K562 (cell line): ENCODE results near the gene GGT6.

Source experiments
- ARNT ChIP-seq, 2 experiments: fragments of 450-650 bp; IDR thresholded peaks; 2 replicates each; pipeline ENCODE4 v1.6.1; 2016; ENCODE audit warnings: mild to moderate bottlenecking in 1 of 2
- CBX5 ChIP-seq: IDR thresholded peaks from 2 replicates; pipeline ENCODE4 v1.6.1; 2014; ENCODE audit warnings: low read depth, borderline replicate concordance
- GABPB1 ChIP-seq: sonication (generic); formaldehyde crosslinking; IDR thresholded peaks from 2 replicates; pipeline ENCODE4 v1.8.0; 2022; ENCODE audit warnings: mild to moderate bottlenecking, missing genetic modification reagents
- MLLT1 ChIP-seq, 2 experiments: fragments of 450-650 bp; IDR thresholded peaks; 2 replicates each; pipeline ENCODE4 v1.6.1; 2016
- POLR2A ChIP-seq: fragments of 450-650 bp; conservative IDR thresholded peaks from 2 replicates; pipeline ENCODE4 v1.6.1; 2016
- POLR2AphosphoS5 ChIP-seq: IDR thresholded peaks from 2 replicates; pipeline ENCODE4 v1.6.1; 2011; ENCODE audit warnings: mild to moderate bottlenecking, low read depth, low read length, moderate library complexity; ENCODE audit not compliant: control insufficient read depth, insufficient read depth
- SMAD1 ChIP-seq: fragments of 150-350 bp; IDR thresholded peaks from 2 replicates; pipeline ENCODE4 v1.6.1; 2014; ENCODE audit warnings: low read length, low read depth; ENCODE audit not compliant: partially characterized antibody
- UBTF ChIP-seq, 2 experiments: IDR thresholded peaks; 2 replicates each; pipeline ENCODE4 v1.6.1; 2012; ENCODE audit warnings: improper control_type of control experiment in 2 of 2, low read depth in 2 of 2, low read length in 2 of 2, borderline replicate concordance in 1 of 2

GRCh38 chr17:4593021-4593421, 32.6 kb upstream of the GGT6 start:
- TF ChIP-seq SMAD1 (no peak), ARNT (IDR thresholded peaks at IDR 0.05) (no peak), MLLT1 (IDR thresholded peaks at IDR 0.05) (no peak), POLR2A (no peak), UBTF (IDR thresholded peaks at IDR 0.05; ENCODE audit: borderline replicate concordance in 1 of 2, low read depth in 2 of 2, low read length in 2 of 2) (no peak), CBX5 (no peak), POLR2AphosphoS5 (no peak), GABPB1 (no peak)
